HG03108 (cell line): Measurements from ENCODE around the gene CCNO.

Experiments used
- ATAC-seq: cut with Tn5 transposase; IDR thresholded peaks from one replicate; pipeline ENCODE4 v1.9.1; 2021; ENCODE audit warnings: moderate library complexity; ENCODE audit not compliant: unreplicated experiment

The CCNO gene

GRCh38 chr5:55222985-55223811, 10.2 kb downstream of the CCNO start:
- ATAC-seq = no peak

DNA sequence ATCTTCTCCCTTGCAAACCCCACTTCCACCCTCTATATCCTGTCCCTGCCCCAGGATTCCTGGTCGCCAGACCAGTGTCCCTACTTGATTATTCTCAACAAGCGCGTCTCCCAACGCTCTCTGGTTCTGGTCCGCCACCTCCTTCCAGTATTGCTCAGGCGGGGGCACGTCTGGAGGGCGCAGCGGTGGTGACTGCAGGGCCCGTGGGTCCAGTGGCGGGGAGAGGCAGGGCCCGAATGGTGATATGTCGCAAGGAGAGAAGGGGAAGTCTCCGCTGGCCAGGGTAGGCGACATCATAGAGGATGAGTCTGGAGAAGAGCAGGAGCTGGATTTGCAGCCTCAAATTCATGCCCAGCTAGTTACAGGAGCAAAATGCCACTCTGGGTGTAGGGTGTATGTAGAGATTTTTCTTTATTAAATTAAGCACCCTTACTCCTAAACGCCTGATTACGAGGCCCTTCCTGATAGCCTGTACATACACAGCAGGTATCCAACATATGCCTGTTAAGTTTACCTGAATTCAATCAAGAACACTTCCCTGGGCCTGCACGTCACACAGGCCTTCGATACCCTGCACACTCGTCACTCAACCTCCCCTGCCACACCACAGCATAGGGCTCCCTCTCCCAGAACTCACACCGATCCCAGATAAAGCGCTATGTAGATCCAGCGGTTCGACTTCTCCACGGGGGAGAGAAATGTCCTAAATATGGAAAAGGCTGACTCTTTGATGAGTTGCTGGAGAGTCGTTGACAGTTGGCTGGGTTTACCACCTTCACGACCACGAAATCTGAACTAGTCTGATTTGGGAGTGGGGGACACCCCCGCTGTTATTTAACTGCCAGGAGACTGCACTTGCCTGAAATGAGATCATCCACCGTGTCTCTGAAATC, 11.1 kb downstream of the CCNO start:
- no peak for ATAC-seq

- ATAC-seq = no peak
Observed at GRCh38 chr5:55220433-55221185, 12.8 kb downstream of the CCNO start.

GRCh38 chr5:55219770-55220169, 13.6 kb downstream of the CCNO start:
- ATAC-seq = no peak

DNA sequence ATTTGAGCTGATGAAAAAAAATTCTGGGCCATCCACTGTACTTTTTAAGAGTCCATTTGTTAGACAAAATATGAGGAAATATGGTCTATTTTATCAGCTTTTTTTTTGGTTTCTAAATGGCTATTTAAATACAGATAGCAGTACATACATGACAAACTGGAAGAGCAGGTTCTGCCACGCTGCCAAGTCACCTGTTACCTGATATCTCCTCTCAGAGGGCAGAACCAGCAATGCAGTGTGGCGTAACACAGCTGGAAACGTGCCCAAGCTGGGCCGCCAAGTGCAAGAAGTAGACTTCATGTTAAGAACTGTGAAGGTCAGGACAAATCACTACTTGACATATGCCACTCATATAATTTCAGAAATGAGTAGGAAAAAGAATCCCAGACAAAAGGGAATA, 14.4 kb downstream of the CCNO start:
- ATAC-seq = no peak

DNA sequence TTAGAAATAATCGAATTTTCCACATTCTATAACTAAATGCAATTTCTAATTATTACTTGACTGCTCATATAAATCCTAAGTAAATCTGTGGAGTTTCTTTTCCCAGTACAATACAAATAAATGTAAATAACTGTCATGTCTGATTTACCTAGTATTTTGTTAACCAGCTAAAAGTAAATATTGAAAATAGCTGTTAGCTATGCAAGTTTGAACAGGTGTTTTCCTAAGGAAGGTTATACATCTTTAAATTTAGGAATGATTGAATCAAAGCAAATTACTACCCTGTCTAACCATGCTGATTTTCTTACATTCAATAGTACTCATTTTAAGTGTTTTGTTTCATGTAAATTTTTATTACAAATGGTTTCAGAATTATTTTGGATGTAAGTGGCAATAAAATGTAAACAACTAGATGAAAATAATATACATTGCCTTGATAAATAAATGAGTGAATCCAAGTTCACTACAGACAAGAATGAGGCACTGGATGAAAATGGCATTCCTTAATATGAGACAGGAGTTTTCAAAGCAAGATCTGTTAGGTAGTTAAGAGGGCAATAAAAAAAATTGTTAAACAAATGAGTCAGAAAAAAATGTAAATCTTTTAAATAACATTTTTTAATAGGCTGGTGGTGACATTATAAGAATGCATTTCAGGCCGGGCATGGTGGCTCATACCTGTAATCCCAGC, 22.1 kb downstream of the CCNO start:
- ATAC-seq = no peak

- no peak for ATAC-seq
Observed at GRCh38 chr5:55205001-55205400, 28.4 kb downstream of the CCNO start.

- no peak for ATAC-seq
Observed at GRCh38 chr5:55191165-55191564, 42.2 kb downstream of the CCNO start.

GRCh38 chr5:55188656-55189540, 44.5 kb downstream of the CCNO start:
- no peak for ATAC-seq

DNA sequence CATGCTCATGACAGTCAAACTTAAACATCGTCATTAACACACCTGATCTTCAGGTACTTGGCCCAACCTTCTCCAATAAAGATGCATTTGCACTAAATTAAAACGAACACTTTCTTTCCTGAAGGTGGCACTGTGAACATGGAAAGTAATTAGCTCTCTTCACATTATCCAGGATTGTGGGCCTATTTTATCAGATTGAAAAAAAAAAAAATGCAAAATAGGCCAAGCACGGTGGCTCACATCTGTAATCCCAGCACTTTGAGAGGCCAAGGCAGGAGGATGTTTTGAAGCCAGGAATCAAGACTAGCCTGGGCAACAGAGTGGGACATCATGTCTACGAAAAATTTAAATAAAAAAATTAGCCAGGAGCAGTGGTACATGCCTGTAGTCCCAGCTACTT, 46.0 kb downstream of the CCNO start:
- ATAC-seq = no peak
